Esophagus muscularis mucosa (tissue), 4 donors: ENCODE data around the gene C16orf87. TPM values are rescaled to one million over a fixed set of nuclear protein-coding genes. Genes with fewer than 3 reads are reported as not detected.

Experiments
- DNase-seq: peaks from one replicate; pipeline ENCODE4 v3.0.0-alpha.2; 2017; ENCODE audit errors: extremely low spot score
- H3K27ac ChIP-seq, 4 donors: fragments of 200-600 bp; sonication (generic); replicated peaks in 1 of 4; 1 replicate in 3 of 4; 2 replicates in 1 of 4; pipeline ENCODE4 v1.5.1; 2016 to 2019; ENCODE audit warnings: mild to moderate bottlenecking in 1 of 4
- H3K27me3 ChIP-seq, 4 donors: fragments of 200-600 bp; sonication (generic); one replicate each; pipeline versions ENCODE4 v1.5.1 to v1.6.0; 2016 to 2019
- H3K36me3 ChIP-seq, 4 donors: fragments of 200-600 bp; sonication (generic); one replicate each; pipeline ENCODE4 v1.5.1; 2016 to 2019
- H3K4me1 ChIP-seq, 4 donors: fragments of 200-600 bp; sonication (generic); one replicate each; pipeline ENCODE4 v1.5.1; 2016 to 2019
- H3K4me3 ChIP-seq, 4 donors: fragments of 200-600 bp; sonication (generic); 1 replicate in 2 of 4; 2 replicates in 2 of 4; pipeline ENCODE4 v1.5.1; 2016 to 2019; ENCODE audit warnings: mild to moderate bottlenecking in 4 of 4, moderate library complexity in 1 of 4
- H3K9me3 ChIP-seq, 4 donors: fragments of 200-600 bp; sonication (generic); 1 replicate in 3 of 4; 2 replicates in 1 of 4; pipeline ENCODE4 v1.5.1; 2016 to 2019
- EP300 ChIP-seq: sonication (generic); formaldehyde crosslinking; IDR thresholded peaks from one replicate; pipeline ENCODE4 v1.6.1; 2017; ENCODE audit warnings: antibody characterized with exemption
- POLR2A ChIP-seq: fragments of 450-650 bp; IDR thresholded peaks from one replicate; pipeline ENCODE4 v1.6.1; 2017; ENCODE audit warnings: antibody characterized with exemption, moderate library complexity, mild to moderate bottlenecking, low read depth
- POLR2AphosphoS5 ChIP-seq, 2 donors: sonication (generic); formaldehyde crosslinking; IDR thresholded peaks; one replicate each; pipeline ENCODE4 v1.6.1; 2017; ENCODE audit warnings: antibody characterized with exemption in 2 of 2
- WGBS: methylation state at CpG from one replicate; pipeline ENCODE4 v1.1.5; 2018; 5-methylcytosine and 5-hydroxymethylcytosine counted together
- intact Hi-C: fragments of 100-400 bp; cut with DNase I; formaldehyde crosslinking; loops from one replicate; pipeline ENCODE4 v1.15.1; 2023
- total RNA-seq, 4 donors: library from RNA; depleted of rRNA; stranded (reverse); fragments of >200 nt; gene quantifications; one replicate each; pipeline versions ENCODE4 v1.1.0 to v1.2.1, GENCODE V29; 2016
- TF ChIP-seq, protein P1 (sequence below), 3 experiments: fragments of 200-600 bp in 2 of 3; fragments of 450-650 bp in 1 of 3; sonication (generic) in 2 of 3; IDR thresholded peaks; one replicate each; pipeline ENCODE4 v1.5.1; 2017 to 2019; ENCODE audit warnings: antibody characterized with exemption in 3 of 3, mild to moderate bottlenecking in 2 of 3, moderate library complexity in 1 of 3

Gene C16orf87
- total RNA-seq, 4 donors from 2014 or later, result 7.0 to 11.2 (median 8.6) TPM

DNA sequence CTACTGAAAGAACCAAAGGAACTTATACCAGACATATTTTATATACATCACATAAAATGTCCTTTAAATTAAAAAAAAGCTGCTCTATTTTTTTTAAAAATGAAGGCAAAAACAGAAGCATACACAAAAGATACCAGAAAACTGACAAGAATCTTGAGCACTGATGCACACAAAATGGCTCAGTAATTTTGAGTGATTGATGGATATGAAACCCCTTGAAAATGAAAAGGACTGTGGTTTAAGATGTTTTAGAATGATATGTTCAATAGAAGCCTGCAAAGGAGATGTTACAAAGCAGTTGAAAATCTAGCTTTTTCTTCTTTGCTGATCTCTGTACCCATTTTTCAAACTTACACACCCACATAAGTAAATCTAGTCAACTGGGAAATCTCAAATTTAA is 2.7 kb downstream of the C16orf87 start:
- Histone ChIP-seq H3K27ac (no peak overlapping the region), H3K36me3 (no peaks in the 10 kb centered on the region), H3K4me3 (no peak overlapping the region), H3K27me3 (no peaks in the 10 kb centered on the region), H3K4me1 (peaks cover 7 to 35% (median 16%) of the 10 kb centered on the region in 4 donors), H3K9me3 (no peaks in the 10 kb centered on the region)
- intact Hi-C loops, result loop anchor here (5.0 kb wide), 1 partner anchor 141 kb away; the partner anchor contains the start of genes ORC6 and VPS35
- TF ChIP-seq POLR2AphosphoS5 (IDR thresholded peaks at IDR 0.05), result no peak
- TF ChIP-seq, protein P1, sequence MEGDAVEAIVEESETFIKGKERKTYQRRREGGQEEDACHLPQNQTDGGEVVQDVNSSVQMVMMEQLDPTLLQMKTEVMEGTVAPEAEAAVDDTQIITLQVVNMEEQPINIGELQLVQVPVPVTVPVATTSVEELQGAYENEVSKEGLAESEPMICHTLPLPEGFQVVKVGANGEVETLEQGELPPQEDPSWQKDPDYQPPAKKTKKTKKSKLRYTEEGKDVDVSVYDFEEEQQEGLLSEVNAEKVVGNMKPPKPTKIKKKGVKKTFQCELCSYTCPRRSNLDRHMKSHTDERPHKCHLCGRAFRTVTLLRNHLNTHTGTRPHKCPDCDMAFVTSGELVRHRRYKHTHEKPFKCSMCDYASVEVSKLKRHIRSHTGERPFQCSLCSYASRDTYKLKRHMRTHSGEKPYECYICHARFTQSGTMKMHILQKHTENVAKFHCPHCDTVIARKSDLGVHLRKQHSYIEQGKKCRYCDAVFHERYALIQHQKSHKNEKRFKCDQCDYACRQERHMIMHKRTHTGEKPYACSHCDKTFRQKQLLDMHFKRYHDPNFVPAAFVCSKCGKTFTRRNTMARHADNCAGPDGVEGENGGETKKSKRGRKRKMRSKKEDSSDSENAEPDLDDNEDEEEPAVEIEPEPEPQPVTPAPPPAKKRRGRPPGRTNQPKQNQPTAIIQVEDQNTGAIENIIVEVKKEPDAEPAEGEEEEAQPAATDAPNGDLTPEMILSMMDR (IDR thresholded peaks at IDR 0.05), result no peak
- no peak for TF ChIP-seq EP300
- no peak for TF ChIP-seq POLR2A
- DNase-seq, result no peak

DNA sequence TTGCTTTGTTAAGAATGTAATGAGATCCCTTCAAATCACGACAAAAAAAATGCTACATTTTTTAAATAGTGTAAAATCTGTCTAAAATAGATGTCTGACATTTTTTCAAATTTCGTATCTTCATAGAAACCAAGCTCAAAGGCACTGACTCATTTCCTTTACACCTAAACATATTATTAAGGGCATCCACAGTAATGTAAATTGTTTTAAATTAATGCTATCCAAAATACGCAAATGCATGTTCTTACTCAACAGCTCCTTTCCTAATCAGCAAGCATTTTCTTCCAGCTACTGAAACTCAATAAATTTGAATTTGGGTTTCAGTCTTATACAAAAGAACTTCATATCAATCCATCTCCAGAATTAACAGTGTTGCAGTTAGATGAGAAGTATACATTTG is 4.3 kb downstream of the C16orf87 start:
- Histone ChIP-seq H3K36me3 (no peaks in the 10 kb centered on the region), H3K4me3 (no peak overlapping the region), H3K9me3 (no peaks in the 10 kb centered on the region), H3K27ac (no peak overlapping the region), H3K27me3 (no peaks in the 10 kb centered on the region), H3K4me1 (peaks cover 7 to 45% (median 26%) of the 10 kb centered on the region in 4 donors)
- 67% methylated on average over 3 of the region's 3 CpGs for WGBS
- no peak for TF ChIP-seq POLR2A
- TF ChIP-seq, protein P1 (IDR thresholded peaks at IDR 0.05), result no peak
- TF ChIP-seq POLR2AphosphoS5 (IDR thresholded peaks at IDR 0.05), result no peak
- no peak for TF ChIP-seq EP300
- intact Hi-C loops, result loop anchor here (5.0 kb wide), 1 partner anchor 139 kb away; the partner anchor contains the start of genes ORC6 and VPS35
- no peak for DNase-seq

DNA sequence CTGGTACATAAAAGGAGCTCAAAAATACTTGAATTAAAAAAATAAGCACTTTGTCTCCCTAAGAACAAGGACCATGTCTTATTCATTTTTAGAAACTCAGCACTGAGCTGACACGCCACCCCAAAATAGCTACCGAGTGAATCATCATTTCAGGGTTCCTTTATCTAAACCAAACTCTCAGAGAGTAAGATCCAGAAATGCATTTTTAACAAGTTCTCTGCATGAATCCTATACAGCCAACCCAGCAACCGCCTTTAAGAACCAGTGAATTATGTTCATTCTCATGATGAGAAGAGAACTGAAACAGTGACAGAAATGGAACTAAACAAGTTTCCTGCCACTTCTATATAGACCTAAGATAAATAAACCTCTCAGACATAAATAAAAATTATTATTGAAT is 8.7 kb downstream of the C16orf87 start:
- H3K4me1 ChIP-seq, result peaks cover 0 to 35% (median 17%) of the 10 kb centered on the region in 4 donors
- intact Hi-C loops, result no loop called here
- TF ChIP-seq POLR2A (no peak), EP300 (no peak), POLR2AphosphoS5 (IDR thresholded peaks at IDR 0.05) (no peak)
- TF ChIP-seq, protein P1 (IDR thresholded peaks at IDR 0.05), result no peak
- no peaks in the 10 kb centered on the region for H3K36me3 ChIP-seq
- no peak overlapping the region for H3K4me3 ChIP-seq
- H3K9me3 ChIP-seq, result no peaks in the 10 kb centered on the region
- DNase-seq, result no peak
- no peak overlapping the region for H3K27ac ChIP-seq
- no peaks in the 10 kb centered on the region for H3K27me3 ChIP-seq
- 39% methylated on average over 3 of the region's 3 CpGs for WGBS

DNA sequence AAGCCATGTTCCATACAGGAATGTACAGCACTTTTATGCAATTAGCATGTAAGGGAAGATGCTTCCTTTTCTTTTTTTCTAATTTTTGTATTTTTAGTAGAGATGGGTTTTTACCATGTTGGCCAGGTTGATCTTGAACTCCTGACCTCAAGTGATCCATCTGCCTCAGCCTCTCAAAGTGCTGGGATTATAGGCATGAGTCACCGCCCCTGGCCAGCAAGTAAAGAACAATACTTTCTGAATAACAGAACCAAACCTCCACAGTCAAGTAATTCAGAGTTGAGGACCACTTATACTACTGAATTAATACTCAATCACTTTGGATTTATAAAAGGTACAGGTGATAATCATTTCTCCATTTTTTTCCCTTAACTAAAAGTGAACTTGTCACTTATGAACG is 13.0 kb downstream of the C16orf87 start:
- Histone ChIP-seq H3K27ac (no peak overlapping the region), H3K36me3 (no peaks in the 10 kb centered on the region), H3K4me3 (no peak overlapping the region), H3K27me3 (no peaks in the 10 kb centered on the region), H3K4me1 (peaks cover 0 to 16% (median 12%) of the 10 kb centered on the region in 4 donors), H3K9me3 (no peaks in the 10 kb centered on the region)
- intact Hi-C loops, result no loop called here
- WGBS, result 63% methylated on average over 2 of the region's 2 CpGs
- TF ChIP-seq, protein P1 (IDR thresholded peaks at IDR 0.05), result no peak
- TF ChIP-seq POLR2AphosphoS5 (IDR thresholded peaks at IDR 0.05) (no peak), EP300 (no peak), POLR2A (no peak)
- DNase-seq, result no peak

DNA sequence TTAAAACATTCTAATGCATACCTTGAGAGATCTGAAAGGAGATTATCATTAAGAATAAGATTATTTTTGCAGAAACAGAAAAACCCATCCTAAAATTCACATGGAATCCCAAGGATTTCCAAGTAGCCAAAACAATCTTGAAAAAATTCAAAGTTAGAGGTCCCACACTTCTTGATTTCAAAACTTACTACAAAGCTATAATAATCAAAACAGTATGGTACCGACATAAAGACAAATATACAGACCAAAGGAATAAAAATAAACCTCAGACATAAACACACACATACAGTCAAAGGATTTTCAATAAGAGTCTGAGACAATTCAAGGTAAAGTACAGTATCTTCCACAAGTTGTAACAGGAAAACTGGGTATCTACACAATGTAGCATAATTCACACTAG is 16.2 kb downstream of the C16orf87 start:
- DNase-seq, result no peak
- Histone ChIP-seq H3K27me3 (no peaks in the 10 kb centered on the region), H3K4me3 (no peak overlapping the region), H3K9me3 (no peaks in the 10 kb centered on the region), H3K4me1 (peaks cover 7 to 8% (median 8%) of the 10 kb centered on the region in 4 donors), H3K27ac (no peak overlapping the region), H3K36me3 (no peaks in the 10 kb centered on the region)
- intact Hi-C loops, result no loop called here
- 88% methylated on average over 1 of the region's 1 CpG for WGBS
- TF ChIP-seq, protein P1 (IDR thresholded peaks at IDR 0.05), result no peak
- TF ChIP-seq POLR2A, result no peak
- TF ChIP-seq POLR2AphosphoS5 (IDR thresholded peaks at IDR 0.05), result no peak
- TF ChIP-seq EP300, result no peak
